GM21390 (cell line): ENCODE data around the gene CNN3.

ENCODE experiments used
- ATAC-seq: cut with Tn5 transposase; IDR thresholded peaks from one replicate; pipeline ENCODE4 v1.9.1; 2021; ENCODE audit not compliant: unreplicated experiment

The CNN3 gene

GRCh38 chr1:94925004-94925403 is 1.9 kb downstream of the CNN3 start:
- ATAC-seq = no peak

GRCh38 chr1:94922761-94923331 is 4.1 kb downstream of the CNN3 start:
- no peak for ATAC-seq

- ATAC-seq = no peak
Observed at GRCh38 chr1:94921977-94922376, 4.9 kb downstream of the CNN3 start.

GRCh38 chr1:94920061-94920460 is 6.8 kb downstream of the CNN3 start:
- no peak for ATAC-seq

- no peak for ATAC-seq
Observed at GRCh38 chr1:94919241-94920030, 7.5 kb downstream of the CNN3 start.

GRCh38 chr1:94917251-94917650 is 9.7 kb downstream of the CNN3 start:
- ATAC-seq = no peak

GRCh38 chr1:94912263-94913184 is 14.4 kb downstream of the CNN3 start:
- ATAC-seq = no peak

GRCh38 chr1:94909486-94909885 is 17.4 kb downstream of the CNN3 start:
- ATAC-seq = no peak

- no peak for ATAC-seq
Observed at GRCh38 chr1:94908965-94909364, 17.9 kb downstream of the CNN3 start.

- ATAC-seq = no peak
Observed at GRCh38 chr1:94908190-94908589, 18.7 kb downstream of the CNN3 start.

GRCh38 chr1:94907136-94907535 is 19.8 kb downstream of the CNN3 start:
- no peak for ATAC-seq

- ATAC-seq = no peak
Observed at GRCh38 chr1:94906382-94906781, 20.5 kb downstream of the CNN3 start.

- ATAC-seq = no peak
Observed at GRCh38 chr1:94905207-94905606, 21.7 kb downstream of the CNN3 start.

GRCh38 chr1:94903280-94904009 is 23.5 kb downstream of the CNN3 start:
- ATAC-seq = no peak

GRCh38 chr1:94901841-94902240 is 25.1 kb downstream of the CNN3 start:
- ATAC-seq = no peak

- no peak for ATAC-seq
Observed at GRCh38 chr1:94899756-94900155, 27.2 kb downstream of the CNN3 start.

- no peak for ATAC-seq
Observed at GRCh38 chr1:94898491-94899385, 28.2 kb downstream of the CNN3 start.

GRCh38 chr1:94895518-94895917 is 31.4 kb downstream of the CNN3 start:
- ATAC-seq = no peak

- ATAC-seq = no peak
Observed at GRCh38 chr1:94894630-94895029, 32.3 kb downstream of the CNN3 start.
